ENCODE measurements around the gene SARDH. TPM values are rescaled to one million over a fixed set of nuclear protein-coding genes. Genes with fewer than 3 reads are reported as not detected.

SARDH gene
- total and polyA plus RNA-seq, 8 donors, result 3.9 to 13.9 (median 9.9) TPM

DNA sequence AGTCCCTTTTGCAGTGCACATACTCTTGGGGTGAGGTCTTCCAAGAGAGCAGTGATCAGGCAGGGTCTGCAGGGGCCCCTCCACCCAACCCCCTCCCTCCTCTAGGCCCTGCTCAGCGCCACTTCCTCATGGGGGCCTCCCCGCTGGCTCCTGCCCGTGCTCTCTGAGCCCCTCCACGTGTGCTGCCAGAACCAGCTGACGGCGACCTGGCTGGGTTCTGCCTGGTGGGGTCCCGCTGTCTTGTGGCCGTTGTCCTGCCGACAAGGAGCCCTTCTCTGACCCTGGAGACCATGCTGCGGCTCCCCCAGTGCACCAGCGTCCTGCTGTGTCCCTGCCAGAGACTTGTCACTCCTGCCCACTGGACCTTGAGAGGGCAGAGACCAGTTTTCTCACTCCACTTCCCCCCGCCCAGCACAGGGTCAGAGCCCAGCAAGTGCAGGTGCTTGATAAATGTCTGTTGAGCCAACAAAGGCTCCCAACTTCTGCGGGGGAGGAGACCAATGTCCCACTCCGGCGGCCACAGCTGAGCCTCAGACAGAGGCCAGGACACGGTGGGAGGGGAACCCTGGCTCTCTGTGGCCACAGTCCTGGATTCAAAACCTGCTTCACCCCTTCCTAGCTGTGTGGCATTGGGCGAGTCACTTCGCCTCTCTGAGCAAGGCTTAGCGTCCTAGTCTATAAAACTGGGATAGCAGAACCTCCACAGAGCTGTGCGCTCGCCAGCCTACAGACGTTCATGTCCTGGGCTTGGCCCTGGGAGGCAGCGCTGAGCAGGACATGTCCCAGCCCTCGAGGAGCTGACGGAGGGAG is 24.8 kb downstream of the SARDH start:
- Histone ChIP-seq H3K27ac (peak overlapping the region in 1 of 2 donors; percentile 33), H3K27me3 (no peaks in the 10 kb centered on the region), H3K9me3 (no peaks in the 10 kb centered on the region), H3K4me3 (no peak overlapping the region), H3K36me3 (no peaks in the 10 kb centered on the region), H3K4me1 (peaks cover 6 to 14% of the 10 kb centered on the region in 2 donors)
- TF ChIP-seq, protein P1, sequence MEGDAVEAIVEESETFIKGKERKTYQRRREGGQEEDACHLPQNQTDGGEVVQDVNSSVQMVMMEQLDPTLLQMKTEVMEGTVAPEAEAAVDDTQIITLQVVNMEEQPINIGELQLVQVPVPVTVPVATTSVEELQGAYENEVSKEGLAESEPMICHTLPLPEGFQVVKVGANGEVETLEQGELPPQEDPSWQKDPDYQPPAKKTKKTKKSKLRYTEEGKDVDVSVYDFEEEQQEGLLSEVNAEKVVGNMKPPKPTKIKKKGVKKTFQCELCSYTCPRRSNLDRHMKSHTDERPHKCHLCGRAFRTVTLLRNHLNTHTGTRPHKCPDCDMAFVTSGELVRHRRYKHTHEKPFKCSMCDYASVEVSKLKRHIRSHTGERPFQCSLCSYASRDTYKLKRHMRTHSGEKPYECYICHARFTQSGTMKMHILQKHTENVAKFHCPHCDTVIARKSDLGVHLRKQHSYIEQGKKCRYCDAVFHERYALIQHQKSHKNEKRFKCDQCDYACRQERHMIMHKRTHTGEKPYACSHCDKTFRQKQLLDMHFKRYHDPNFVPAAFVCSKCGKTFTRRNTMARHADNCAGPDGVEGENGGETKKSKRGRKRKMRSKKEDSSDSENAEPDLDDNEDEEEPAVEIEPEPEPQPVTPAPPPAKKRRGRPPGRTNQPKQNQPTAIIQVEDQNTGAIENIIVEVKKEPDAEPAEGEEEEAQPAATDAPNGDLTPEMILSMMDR (IDR thresholded peaks at IDR 0.05), result no peak
- DNase-seq (peak in 2 of 4 donors; percentile 29 to 66), ATAC-seq (no peak)
- intact Hi-C loops (cut with DNase I), result loop anchor here in 1 of 2 donors (10.0 kb wide), 1 partner anchor 179 kb away; the partner anchor contains the start of gene ADAMTSL2

- ATAC-seq, result no peak
- H3K4me1 ChIP-seq, result peaks cover 6 to 14% of the 10 kb centered on the region in 2 donors
- no peaks in the 10 kb centered on the region for H3K36me3 ChIP-seq
- no peaks in the 10 kb centered on the region for H3K9me3 ChIP-seq
- H3K4me3 ChIP-seq, result no peak overlapping the region
- H3K27ac ChIP-seq, result peak overlapping the region in 1 of 2 donors; percentile 39
- TF ChIP-seq, protein P1 (IDR thresholded peaks at IDR 0.05), result no peak
- no peaks in the 10 kb centered on the region for H3K27me3 ChIP-seq
- peak in 1 of 4 donors; percentile 65 for DNase-seq
- intact Hi-C loops (cut with DNase I), result loop anchor here in 1 of 2 donors (10.0 kb wide), 1 partner anchor 178 kb away; the partner anchor contains the start of gene ADAMTSL2
Measured at GRCh38 chr9:133712221-133713100, 25.7 kb downstream of the SARDH start.

DNA sequence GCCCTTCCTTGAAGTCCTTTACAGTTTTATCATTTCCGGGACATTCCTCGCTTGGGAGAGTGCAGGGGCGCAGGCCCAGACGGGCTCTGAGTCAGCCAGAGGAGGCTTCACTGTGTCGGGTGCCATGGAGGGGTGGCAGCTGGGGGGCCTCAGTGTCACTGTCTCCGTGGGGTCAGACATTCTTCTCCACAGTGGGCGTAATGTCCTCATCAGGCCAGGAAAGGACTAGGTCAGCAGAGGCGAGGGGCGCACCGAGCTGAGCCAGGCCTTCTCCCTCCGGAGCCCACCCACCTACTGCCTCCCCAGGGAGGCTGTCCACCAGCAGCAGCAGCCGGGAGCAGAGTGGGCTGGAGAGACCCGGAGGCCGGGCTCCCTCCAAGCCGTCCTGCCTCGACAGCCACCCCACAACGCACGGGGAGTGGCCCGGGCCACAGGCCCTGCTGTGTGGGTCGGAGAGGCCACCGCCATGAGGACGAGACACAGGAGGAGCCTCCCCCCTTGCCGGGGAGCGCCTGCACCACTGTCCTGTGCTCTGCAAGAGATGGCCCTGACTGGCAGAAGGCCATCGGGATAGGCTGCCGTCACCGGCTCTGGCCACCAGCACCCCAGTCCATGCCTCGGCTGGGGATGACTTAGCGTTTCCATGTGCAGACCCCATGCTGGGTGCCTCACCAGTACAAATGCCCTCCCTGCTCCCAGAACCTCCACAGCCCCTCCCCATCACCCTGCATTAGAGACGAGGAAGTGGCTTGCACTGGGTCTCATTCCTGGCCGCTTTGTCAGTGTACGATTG is 26.5 kb downstream of the SARDH start:
- no peaks in the 10 kb centered on the region for H3K27me3 ChIP-seq
- H3K27ac ChIP-seq, result peak overlapping the region; percentile 13 to 39
- H3K4me3 ChIP-seq, result no peak overlapping the region
- peak in 2 of 4 donors; percentile 32 to 70 for DNase-seq
- TF ChIP-seq, protein P1 (IDR thresholded peaks at IDR 0.05), result no peak
- no peaks in the 10 kb centered on the region for H3K9me3 ChIP-seq
- intact Hi-C loops (cut with DNase I), result loop anchor here in 1 of 2 donors (10.0 kb wide), 1 partner anchor 177 kb away; the partner anchor contains the start of gene ADAMTSL2
- peaks cover 6 to 10% of the 10 kb centered on the region in 2 donors for H3K4me1 ChIP-seq
- no peaks in the 10 kb centered on the region for H3K36me3 ChIP-seq
- peak; percentile 33 for ATAC-seq

DNA sequence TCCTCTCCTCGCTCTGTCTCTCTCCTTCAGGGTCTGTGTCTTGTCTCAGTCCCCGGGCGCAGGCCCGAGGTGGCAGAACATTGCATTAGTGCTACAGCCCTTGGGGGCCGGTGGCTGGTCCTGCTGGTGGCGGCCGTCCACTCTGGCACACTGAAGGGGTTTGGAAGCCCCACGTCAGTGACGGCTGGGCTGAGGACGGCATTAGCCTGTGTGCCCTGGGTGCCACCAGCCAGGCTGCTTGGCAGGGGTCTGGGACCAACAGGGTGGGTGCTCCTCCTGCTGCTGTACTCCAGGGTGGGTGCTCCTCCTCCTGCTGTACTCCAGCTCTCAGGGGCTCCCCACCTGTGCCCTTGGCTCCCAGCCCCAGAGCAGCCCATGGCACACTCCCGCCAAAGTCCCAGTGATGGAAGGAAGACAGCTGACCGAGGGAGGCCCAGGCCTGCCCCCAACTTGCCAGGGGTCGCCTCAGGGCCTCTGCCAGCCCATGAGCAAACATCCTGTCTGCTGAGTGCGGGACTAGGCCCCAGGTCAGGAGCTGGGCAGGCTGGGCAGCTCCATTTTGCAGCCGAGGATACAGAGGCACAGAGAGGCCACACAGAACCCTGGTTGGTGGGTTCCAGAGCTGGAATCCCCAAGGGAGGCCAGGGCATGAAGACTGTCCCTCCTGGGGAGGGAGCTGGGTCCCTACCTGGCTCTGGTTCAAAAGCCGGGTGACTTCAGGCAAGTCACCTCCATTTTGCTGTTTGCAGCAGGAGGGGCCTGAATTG is 27.3 kb downstream of the SARDH start:
- Histone ChIP-seq H3K4me1 (peaks cover 3 to 6% of the 10 kb centered on the region in 2 donors), H3K4me3 (no peak overlapping the region), H3K27me3 (no peaks in the 10 kb centered on the region), H3K27ac (peak overlapping the region in 1 of 2 donors; percentile 39), H3K36me3 (no peaks in the 10 kb centered on the region), H3K9me3 (no peaks in the 10 kb centered on the region)
- intact Hi-C loops (cut with DNase I), result loop anchor here in 1 of 2 donors (10.0 kb wide), 1 partner anchor 176 kb away; the partner anchor contains the start of gene ADAMTSL2
- ATAC-seq (no peak), DNase-seq (peak in 2 of 4 donors; percentile 32 to 76)
- TF ChIP-seq, protein P1 (IDR thresholded peaks at IDR 0.05), result no peak
